Neuronal stem cell (in vitro differentiated cells): ENCODE results near the gene FBXL7.

ENCODE experiments used
- DNase-seq: peaks from one replicate; pipeline ENCODE4 v3.0.0-alpha.2; 2013; ENCODE audit warnings: low spot score
- H2AFZ ChIP-seq: one replicate; pipeline ENCODE4 v1.6.1; 2013; ENCODE audit warnings: mild to moderate bottlenecking, low read length, inconsistent platforms
- H2AK5ac ChIP-seq: 2 replicates; pipeline ENCODE4 v1.6.1; 2013; ENCODE audit warnings: low read depth, mild to moderate bottlenecking, inconsistent platforms, low read length, moderate library complexity, mixed read lengths
- H2BK120ac ChIP-seq: 2 replicates; pipeline ENCODE4 v1.6.1; 2013; ENCODE audit warnings: low read depth, mild to moderate bottlenecking, inconsistent platforms, low read length, moderate library complexity, mixed read lengths
- H2BK12ac ChIP-seq: one replicate; pipeline ENCODE4 v1.6.1; 2013; ENCODE audit warnings: low read length, inconsistent platforms
- H2BK15ac ChIP-seq: 2 replicates; pipeline ENCODE4 v1.6.1; 2013; ENCODE audit warnings: mild to moderate bottlenecking, low read length, inconsistent platforms, mixed read lengths
- H2BK5ac ChIP-seq: one replicate; pipeline ENCODE4 v1.6.1; 2013; ENCODE audit warnings: inconsistent platforms, mild to moderate bottlenecking, low read length, moderate library complexity
- H3K14ac ChIP-seq: one replicate; pipeline ENCODE4 v1.6.1; 2013; ENCODE audit warnings: low read length, inconsistent platforms
- H3K18ac ChIP-seq: 2 replicates; pipeline ENCODE4 v1.6.1; 2013; ENCODE audit warnings: low read length, inconsistent platforms
- H3K23ac ChIP-seq: 2 replicates; pipeline ENCODE4 v1.6.1; 2013; ENCODE audit warnings: low read depth, mild to moderate bottlenecking, mixed read lengths, low read length, inconsistent platforms; ENCODE audit not compliant: poor library complexity
- H3K27ac ChIP-seq: replicated peaks from 3 replicates; pipeline ENCODE4 v1.5.1; 2013; ENCODE audit warnings: low read length, inconsistent platforms
- H3K27me3 ChIP-seq, 3 experiments: 2 replicates each; pipeline ENCODE4 v1.6.1; 2013; ENCODE audit warnings: low read length in 3 of 3, mild to moderate bottlenecking in 2 of 3, inconsistent platforms in 1 of 3, low read depth in 1 of 3, mixed read lengths in 1 of 3, moderate library complexity in 1 of 3; ENCODE audit not compliant: control insufficient read depth in 3 of 3, insufficient read depth in 3 of 3
- H3K36me3 ChIP-seq, 2 donors: replicated peaks in 1 of 2; 2 replicates each; pipeline ENCODE4 v1.6.1; 2013; ENCODE audit warnings: low read length in 2 of 2; ENCODE audit not compliant: control insufficient read depth in 2 of 2, insufficient read depth in 2 of 2
- H3K4ac ChIP-seq: 2 replicates; pipeline ENCODE4 v1.6.1; 2013; ENCODE audit warnings: inconsistent platforms, mild to moderate bottlenecking, low read length, moderate library complexity
- H3K4me1 ChIP-seq, 2 donors: 1 replicate in 1 of 2; 2 replicates in 1 of 2; pipeline ENCODE4 v1.6.1; 2013; ENCODE audit warnings: low read length in 2 of 2, low read depth in 1 of 2; ENCODE audit not compliant: control insufficient read depth in 2 of 2, insufficient read depth in 1 of 2
- H3K4me2 ChIP-seq: one replicate; pipeline ENCODE4 v1.6.1; 2013; ENCODE audit warnings: mild to moderate bottlenecking, low read length, inconsistent platforms; ENCODE audit not compliant: insufficient read depth, poor library complexity, severe bottlenecking
- H3K4me3 ChIP-seq, 2 donors: 2 replicates each; pipeline ENCODE4 v1.5.1; 2013; ENCODE audit warnings: low read length in 2 of 2, mild to moderate bottlenecking in 2 of 2, inconsistent platforms in 1 of 2, moderate library complexity in 1 of 2
- H3K79me1 ChIP-seq: one replicate; pipeline ENCODE4 v1.6.1; 2013; ENCODE audit warnings: low read depth, mild to moderate bottlenecking, inconsistent platforms, low read length, moderate library complexity
- H3K9ac ChIP-seq: one replicate; pipeline ENCODE4 v1.6.1; 2013; ENCODE audit warnings: mild to moderate bottlenecking, low read depth, low read length, inconsistent platforms; ENCODE audit not compliant: poor library complexity
- H3K9me3 ChIP-seq, 2 donors: replicated peaks in 1 of 2; 2 replicates each; pipeline versions ENCODE3 to v1.6.1; 2013; ENCODE audit warnings: low read length in 2 of 2, mild to moderate bottlenecking in 2 of 2, inconsistent platforms in 1 of 2, low read depth in 1 of 2, mixed read lengths in 1 of 2, moderate library complexity in 1 of 2; ENCODE audit not compliant: control insufficient read depth in 2 of 2, insufficient read depth in 1 of 2
- H4K8ac ChIP-seq: one replicate; pipeline ENCODE4 v1.6.1; 2013; ENCODE audit warnings: low read depth, mild to moderate bottlenecking, inconsistent platforms, low read length, moderate library complexity
- H4K91ac ChIP-seq: one replicate; pipeline ENCODE4 v1.6.1; 2013; ENCODE audit warnings: low read length, low read depth, mild to moderate bottlenecking, inconsistent platforms; ENCODE audit not compliant: poor library complexity
- WGBS, 2 donors: extraction: QIAGEN DNeasy Blood & Tissue Kit; methylation state at CpG; one replicate each; pipeline ENCODE4 v1.1.7; 2013; ENCODE audit warnings: missing lambda C conversion rate in 2 of 2, mixed read lengths in 1 of 2; ENCODE audit not compliant: insufficient read length in 2 of 2, insufficient replicate concordance in 1 of 2; ENCODE audit errors: extremely low coverage in 2 of 2; 5-methylcytosine and 5-hydroxymethylcytosine counted together

Gene FBXL7

DNA sequence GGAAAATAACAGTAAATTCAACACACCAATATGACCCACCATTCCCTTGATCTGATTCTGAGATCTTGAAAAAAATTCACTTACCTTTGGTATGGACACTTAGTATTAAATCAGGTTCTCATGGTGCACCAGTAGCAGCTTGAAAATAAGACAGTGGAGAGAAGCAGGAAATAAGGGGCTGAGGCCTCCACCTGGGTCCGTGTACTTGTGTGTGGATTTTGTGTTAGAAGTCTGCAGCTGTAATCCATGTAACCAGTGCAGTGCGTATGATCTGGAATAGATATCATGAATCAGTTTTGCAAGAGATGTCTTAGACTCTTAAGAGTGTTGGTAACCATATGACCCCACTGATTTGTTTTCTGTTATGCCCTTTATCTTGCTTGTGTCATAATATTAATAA lies 107.1 kb downstream of the FBXL7 start:
- Histone ChIP-seq H2BK12ac (no peak overlapping the region), H2AK5ac (no peak overlapping the region), H3K4me1 (peaks cover 0 to 10% of the 10 kb centered on the region in 2 donors), H3K79me1 (no peaks in the 10 kb centered on the region), H3K23ac (no peak overlapping the region), H3K4me3 (no peak overlapping the region), H3K4me2 (no peak overlapping the region), H4K91ac (no peak overlapping the region), H3K27ac (no peak overlapping the region), H3K18ac (no peak overlapping the region), H3K9ac (no peak overlapping the region), H2BK15ac (no peak overlapping the region), H3K36me3 (no peaks in the 10 kb centered on the region), H3K4ac (no peak overlapping the region), H3K27me3 (no peaks in the 10 kb centered on the region), H2BK5ac (no peak overlapping the region), H2BK120ac (no peak overlapping the region), H3K14ac (no peak overlapping the region), H3K9me3 (no peaks in the 10 kb centered on the region), H2AFZ (no peak overlapping the region), H4K8ac (no peak overlapping the region)
- WGBS, 2 donors = no CpG with 5 or more reads among the region's 2 CpGs
- no peak for DNase-seq

DNA sequence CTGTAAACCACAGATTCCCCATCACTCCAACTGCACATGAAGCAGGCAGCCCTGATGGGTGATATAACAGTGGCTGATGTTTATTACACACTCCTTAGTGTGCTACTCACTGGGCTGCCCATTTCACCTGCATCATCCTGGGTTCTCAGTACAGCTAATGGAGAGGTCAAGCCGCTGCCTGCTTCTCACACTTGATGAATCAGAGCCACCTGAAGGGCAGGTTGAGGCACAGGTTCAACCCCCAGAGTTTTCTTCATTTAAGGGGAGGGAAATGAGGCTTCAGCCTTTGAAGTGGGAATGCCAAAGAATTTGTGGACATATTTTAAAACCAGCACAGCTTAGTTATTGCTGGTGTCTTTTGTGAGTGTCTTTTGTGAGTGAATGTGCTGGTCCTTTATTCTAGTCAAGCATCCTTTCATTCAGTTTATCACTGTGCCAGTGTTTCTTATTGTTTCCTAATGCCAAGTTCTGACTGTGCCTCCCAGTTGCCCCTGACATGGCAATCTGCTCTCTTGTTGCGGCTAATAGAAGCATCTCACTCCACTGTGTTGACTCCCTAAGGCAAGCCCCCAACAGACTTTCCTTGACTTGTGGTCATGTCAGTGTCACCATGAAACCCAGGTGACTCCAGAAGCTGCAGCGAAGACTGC lies 109.2 kb downstream of the FBXL7 start:
- Histone ChIP-seq H2BK15ac (no peak overlapping the region), H3K14ac (no peak overlapping the region), H3K4me3 (no peak overlapping the region), H3K27me3 (no peaks in the 10 kb centered on the region), H3K9ac (no peak overlapping the region), H4K91ac (no peak overlapping the region), H3K23ac (no peak overlapping the region), H3K27ac (no peak overlapping the region), H3K4me2 (no peak overlapping the region), H3K4ac (no peak overlapping the region), H3K36me3 (no peaks in the 10 kb centered on the region), H2BK12ac (no peak overlapping the region), H4K8ac (no peak overlapping the region), H3K18ac (no peak overlapping the region), H3K79me1 (no peaks in the 10 kb centered on the region), H2BK120ac (no peak overlapping the region), H2BK5ac (no peak overlapping the region), H3K4me1 (peaks cover 0 to 13% of the 10 kb centered on the region in 2 donors), H2AK5ac (no peak overlapping the region), H2AFZ (no peak overlapping the region), H3K9me3 (no peaks in the 10 kb centered on the region)
- WGBS, 2 donors = no CpG with 5 or more reads among the region's 3 CpGs
- no peak for DNase-seq

DNA sequence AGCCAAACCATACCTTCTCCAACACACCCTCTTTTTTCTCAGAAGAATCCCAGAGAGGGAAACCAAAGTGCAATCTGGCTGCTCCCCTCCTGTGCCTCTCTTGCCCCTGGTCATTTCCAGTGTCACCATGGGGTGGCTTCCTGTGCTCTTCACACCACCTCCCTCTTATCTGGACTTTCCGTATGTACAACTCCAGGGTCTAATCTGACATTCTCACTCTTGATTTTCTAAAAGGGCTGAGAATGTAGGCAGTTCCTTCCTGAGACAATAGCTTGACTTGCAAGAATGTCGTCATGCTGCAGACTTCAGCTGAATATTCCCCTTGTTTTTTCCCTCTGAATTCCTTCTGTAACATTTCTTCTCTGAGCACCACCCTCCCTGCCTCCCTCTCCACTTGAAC lies 110.2 kb downstream of the FBXL7 start:
- H3K27me3 ChIP-seq = no peaks in the 10 kb centered on the region
- H2BK5ac ChIP-seq = no peak overlapping the region
- DNase-seq = no peak
- no peak overlapping the region for H3K4ac ChIP-seq
- no peak overlapping the region for H2BK12ac ChIP-seq
- no peak overlapping the region for H2BK15ac ChIP-seq
- H3K4me1 ChIP-seq = peaks cover 0 to 13% of the 10 kb centered on the region in 2 donors
- no peak overlapping the region for H3K9ac ChIP-seq
- H2BK120ac ChIP-seq = no peak overlapping the region
- H3K79me1 ChIP-seq = no peaks in the 10 kb centered on the region
- H2AFZ ChIP-seq = no peak overlapping the region
- no peak overlapping the region for H4K91ac ChIP-seq
- no peak overlapping the region for H3K14ac ChIP-seq
- WGBS, 2 donors = no CpG with 5 or more reads among the region's 2 CpGs
- H3K4me3 ChIP-seq = no peak overlapping the region
- no peak overlapping the region for H2AK5ac ChIP-seq
- H3K18ac ChIP-seq = no peak overlapping the region
- no peak overlapping the region for H3K4me2 ChIP-seq
- H4K8ac ChIP-seq = no peak overlapping the region
- H3K23ac ChIP-seq = no peak overlapping the region
- H3K27ac ChIP-seq = no peak overlapping the region
- H3K9me3 ChIP-seq = no peaks in the 10 kb centered on the region
- H3K36me3 ChIP-seq = no peaks in the 10 kb centered on the region

DNA sequence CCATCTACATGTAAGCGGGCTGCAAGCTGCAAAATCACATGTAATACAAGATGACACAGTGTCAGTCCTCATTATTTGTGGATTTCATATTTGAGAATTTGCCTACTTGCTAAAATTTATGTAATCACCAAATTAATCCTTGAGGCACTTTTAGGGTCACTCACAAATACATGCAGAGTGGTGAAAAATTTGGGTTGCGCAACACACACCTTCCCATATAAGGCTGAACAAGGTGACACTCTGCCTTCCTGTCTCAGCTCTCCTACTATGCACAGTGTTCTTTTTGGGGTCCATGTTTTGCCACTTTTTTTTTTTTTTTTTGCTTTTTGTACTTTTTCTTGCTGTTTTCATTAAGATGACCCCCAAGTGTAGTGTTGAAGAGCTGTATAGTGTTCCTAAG lies 111.0 kb downstream of the FBXL7 start:
- Histone ChIP-seq H4K91ac (no peak overlapping the region), H3K79me1 (no peaks in the 10 kb centered on the region), H2BK12ac (no peak overlapping the region), H3K4ac (no peak overlapping the region), H3K27me3 (no peaks in the 10 kb centered on the region), H4K8ac (no peak overlapping the region), H2AK5ac (no peak overlapping the region), H2BK15ac (no peak overlapping the region), H2AFZ (no peak overlapping the region), H2BK120ac (no peak overlapping the region), H2BK5ac (no peak overlapping the region), H3K27ac (no peak overlapping the region), H3K23ac (no peak overlapping the region), H3K18ac (no peak overlapping the region), H3K4me1 (peaks cover 0 to 13% of the 10 kb centered on the region in 2 donors), H3K14ac (no peak overlapping the region), H3K36me3 (no peaks in the 10 kb centered on the region), H3K4me3 (no peak overlapping the region), H3K9me3 (no peaks in the 10 kb centered on the region), H3K4me2 (no peak overlapping the region), H3K9ac (no peak overlapping the region)
- no peak for DNase-seq
- no CpG with 5 or more reads among the region's 2 CpGs for WGBS, 2 donors
